ENCODE measurements around the gene CIAO2B. TPM values are rescaled to one million over a fixed set of nuclear protein-coding genes. Genes with fewer than 3 reads are reported as not detected.

CIAO2B gene
- polyA plus RNA-seq, 10 donors: 71.1 to 99.3 (median 82.0) TPM

GRCh38 chr16:66921729-66922450 is 12.3 kb downstream of the CIAO2B start:
- DNase-seq: no peak

- no peak for DNase-seq
Measured at GRCh38 chr16:66920924-66921680, 13.1 kb downstream of the CIAO2B start.

- DNase-seq: no peak
Measured at GRCh38 chr16:66920299-66920590, 14.0 kb downstream of the CIAO2B start.

- DNase-seq: no peak
Measured at GRCh38 chr16:66919569-66920298, 14.5 kb downstream of the CIAO2B start.

- DNase-seq: no peak
Measured at GRCh38 chr16:66918803-66919568, 15.2 kb downstream of the CIAO2B start, which contains the start of gene CDH16. CDH16 (minus strand) TSS chr16:66918885; CDS start chr16:66918065, 820 bp downstream.

GRCh38 chr16:66918355-66918754 is 15.8 kb downstream of the CIAO2B start:
- no peak for DNase-seq

GRCh38 chr16:66917741-66918140 is 16.5 kb downstream of the CIAO2B start:
- DNase-seq: no peak

- DNase-seq: no peak
Measured at GRCh38 chr16:66916518-66916917, 17.7 kb downstream of the CIAO2B start.

- no peak for DNase-seq
Measured at GRCh38 chr16:66915041-66915440, 19.2 kb downstream of the CIAO2B start.

- no peak for DNase-seq
Measured at GRCh38 chr16:66914541-66914940, 19.7 kb downstream of the CIAO2B start.

- DNase-seq: no peak
Measured at GRCh38 chr16:66913711-66914110, 20.5 kb downstream of the CIAO2B start.

GRCh38 chr16:66913081-66913480 is 21.1 kb downstream of the CIAO2B start:
- DNase-seq: no peak

- no peak for DNase-seq
Measured at GRCh38 chr16:66911801-66912200, 22.4 kb downstream of the CIAO2B start.

GRCh38 chr16:66911112-66911511 is 23.1 kb downstream of the CIAO2B start:
- DNase-seq: no peak

GRCh38 chr16:66910175-66910940 is 23.8 kb downstream of the CIAO2B start:
- DNase-seq: no peak

GRCh38 chr16:66908762-66909559 is 25.2 kb downstream of the CIAO2B start:
- no peak for DNase-seq

GRCh38 chr16:66908116-66908515 is 26.1 kb downstream of the CIAO2B start:
- DNase-seq: no peak

- no peak for DNase-seq
Measured at GRCh38 chr16:66906916-66907836, 27.0 kb downstream of the CIAO2B start.

Data from muscle of back (tissue), 11 donors.